ENCODE measurements around the gene NAV2. TPM values are rescaled to one million over a fixed set of nuclear protein-coding genes. Genes with fewer than 3 reads are reported as not detected.

NAV2 gene
- polyA plus RNA-seq, 3 donors: not detected

GRCh38 chr11:19915808-19916207 lies 203.2 kb downstream of the NAV2 start:
- H3K4me2 ChIP-seq (replicated peaks; ENCODE audit: extremely low read depth, low read length, poor library complexity, severe bottlenecking): no peak overlapping the region
- H3K79me2 ChIP-seq (ENCODE audit: insufficient read depth, low read length): no peaks in the 10 kb centered on the region
- H2AFZ ChIP-seq (ENCODE audit: insufficient read depth, low read depth, low read length, poor library complexity, severe bottlenecking): no peak overlapping the region
- no peaks in the 10 kb centered on the region for H3K27me3 ChIP-seq (ENCODE audit: control insufficient read depth in 2 of 2, insufficient read depth in 2 of 2, low read length in 2 of 2)
- H3K36me3 ChIP-seq (replicated peaks in 1 of 2; ENCODE audit: control insufficient read depth in 1 of 2, insufficient read depth in 2 of 2, low read length in 2 of 2): no peaks in the 10 kb centered on the region
- H3K27me3 Mint-ChIP-seq (ENCODE audit: low read depth in 3 of 3): peaks cover 5 to 8% (median 5%) of the 10 kb centered on the region in 3 donors
- no peaks in the 10 kb centered on the region for H3K4me1 Mint-ChIP-seq
- H3K4me1 ChIP-seq (ENCODE audit: control insufficient read depth in 1 of 2, insufficient read depth in 2 of 2, low read length in 2 of 2): no peaks in the 10 kb centered on the region
- H4K20me1 ChIP-seq (ENCODE audit: insufficient read depth, low read length): no peaks in the 10 kb centered on the region
- peaks cover 0 to 1% (median 0%) of the 10 kb centered on the region in 7 donors for H3K9me3 Mint-ChIP-seq
- no peak overlapping the region for H3K27ac Mint-ChIP-seq
- no CpG with 5 or more reads among the region's 1 CpG for WGBS (ENCODE audit: insufficient coverage)
- H3K27ac ChIP-seq (ENCODE audit: low read depth in 1 of 2, low read length in 2 of 2): no peak overlapping the region
- H3K9ac ChIP-seq (ENCODE audit: insufficient read depth, low read length, poor library complexity, severe bottlenecking): no peak overlapping the region
- TF ChIP-seq CTCF (IDR thresholded peaks at IDR 0.05): no peak
- no peak for DNase-seq
- H3K4me3 Mint-ChIP-seq: no peak overlapping the region
- intact Hi-C loops (cut with micrococcal nuclease): no loop called here
- no peaks in the 10 kb centered on the region for H3K36me3 Mint-ChIP-seq
- H3K9me3 ChIP-seq (replicated peaks in 1 of 2; ENCODE audit: control insufficient read depth in 1 of 2, insufficient read depth in 1 of 2, low read length in 2 of 2): no peaks in the 10 kb centered on the region
- no peak overlapping the region for H3K4me3 ChIP-seq (replicated peaks in 1 of 3; ENCODE audit: low read depth in 2 of 3, low read length in 3 of 3)

- no CpG with 5 or more reads among the region's 1 CpG for WGBS (ENCODE audit: insufficient coverage)
- H3K36me3 Mint-ChIP-seq: no peaks in the 10 kb centered on the region
- H3K4me1 ChIP-seq (ENCODE audit: control insufficient read depth in 1 of 2, insufficient read depth in 2 of 2, low read length in 2 of 2): no peaks in the 10 kb centered on the region
- H3K27me3 Mint-ChIP-seq (ENCODE audit: low read depth in 3 of 3): peaks cover 3 to 8% (median 5%) of the 10 kb centered on the region in 3 donors
- no peaks in the 10 kb centered on the region for H4K20me1 ChIP-seq (ENCODE audit: insufficient read depth, low read length)
- H3K27ac Mint-ChIP-seq: no peak overlapping the region
- H3K4me3 ChIP-seq (replicated peaks in 1 of 3; ENCODE audit: low read depth in 2 of 3, low read length in 3 of 3): no peak overlapping the region
- no peaks in the 10 kb centered on the region for H3K79me2 ChIP-seq (ENCODE audit: insufficient read depth, low read length)
- H3K9me3 Mint-ChIP-seq: peaks cover 0 to 1% (median 0%) of the 10 kb centered on the region in 7 donors
- TF ChIP-seq CTCF (IDR thresholded peaks at IDR 0.05): no peak
- intact Hi-C loops (cut with micrococcal nuclease): no loop called here
- H3K4me3 Mint-ChIP-seq: no peak overlapping the region
- H3K4me1 Mint-ChIP-seq: no peaks in the 10 kb centered on the region
- no peaks in the 10 kb centered on the region for H3K36me3 ChIP-seq (replicated peaks in 1 of 2; ENCODE audit: control insufficient read depth in 1 of 2, insufficient read depth in 2 of 2, low read length in 2 of 2)
- no peak overlapping the region for H2AFZ ChIP-seq (ENCODE audit: insufficient read depth, low read depth, low read length, poor library complexity, severe bottlenecking)
- no peak overlapping the region for H3K4me2 ChIP-seq (replicated peaks; ENCODE audit: extremely low read depth, low read length, poor library complexity, severe bottlenecking)
- no peaks in the 10 kb centered on the region for H3K9me3 ChIP-seq (replicated peaks in 1 of 2; ENCODE audit: control insufficient read depth in 1 of 2, insufficient read depth in 1 of 2, low read length in 2 of 2)
- DNase-seq: no peak
- H3K9ac ChIP-seq (ENCODE audit: insufficient read depth, low read length, poor library complexity, severe bottlenecking): no peak overlapping the region
- no peak overlapping the region for H3K27ac ChIP-seq (ENCODE audit: low read depth in 1 of 2, low read length in 2 of 2)
- no peaks in the 10 kb centered on the region for H3K27me3 ChIP-seq (ENCODE audit: control insufficient read depth in 2 of 2, insufficient read depth in 2 of 2, low read length in 2 of 2)
Observed at GRCh38 chr11:19917069-19917468, 204.4 kb downstream of the NAV2 start.

Measured in CD14-positive monocyte (primary cell).